Caco-2 (cell line): ENCODE measurements around the gene KCNQ1OT1. TPM values are rescaled to one million over a fixed set of nuclear protein-coding genes. Genes with fewer than 3 reads are reported as not detected.

Experiments
- BruUV-seq: library from RNA; stranded (reverse); fragments of 400-500 nt; replicated peaks from 2 replicates; lab custom pipeline; 2021; lab: Mats Ljungman, UMichigan
- CTCF ChIA-PET: fragments of 300-600 bp; sonication (Branson Sonifier 250); formaldehyde crosslinking; loops from one replicate; lab custom pipeline; 2022; ENCODE audit warnings: antibody characterized with exemption; lab: Charles Lee
- POLR2A ChIA-PET: fragments of 300-600 bp; sonication (Branson Sonifier 250); formaldehyde crosslinking; loops from one replicate; lab custom pipeline; 2022; ENCODE audit warnings: antibody characterized with exemption; lab: Charles Lee
- DNase-seq, 2 experiments: peaks; one replicate each; pipeline versions ENCODE4 v3.0.0 to v3.0.0-alpha.2; 2020 to 2022
- H3K27me3 ChIP-seq: replicated peaks from 2 replicates; pipeline ENCODE4 v1.6.0; 2011; ENCODE audit warnings: low read length; ENCODE audit not compliant: control insufficient read depth, insufficient read depth
- H3K36me3 ChIP-seq: 2 replicates; pipeline ENCODE4 v1.5.1; 2011; ENCODE audit warnings: low read length; ENCODE audit not compliant: control insufficient read depth, insufficient read depth
- H3K4me1 ChIP-seq: fragments of 250-450 bp; sonication (Bioruptor Pico); 2 replicates; pipeline ENCODE4 v1.5.1; 2020; ENCODE audit warnings: mild to moderate bottlenecking
- H3K4me3 ChIP-seq: 2 replicates; pipeline ENCODE4 v1.5.1; 2011; ENCODE audit warnings: low read depth, mild to moderate bottlenecking, control low read depth, low read length
- H3K9me3 ChIP-seq: fragments of 250-450 bp; sonication (Bioruptor Pico); 2 replicates; pipeline ENCODE4 v1.5.1; 2020; ENCODE audit warnings: mild to moderate bottlenecking, moderate library complexity
- H3K27ac Mint-ChIP-seq: one replicate; pipeline ENCODE4 v1.8.0; 2022; ENCODE audit warnings: mixed read lengths; ENCODE audit not compliant: unreplicated experiment
- H3K27me3 Mint-ChIP-seq: one replicate; pipeline ENCODE4 v1.8.0; 2022; ENCODE audit warnings: mixed read lengths; ENCODE audit not compliant: insufficient read depth, unreplicated experiment
- H3K36me3 Mint-ChIP-seq: one replicate; pipeline ENCODE4 v1.8.0; 2022; ENCODE audit warnings: mild to moderate bottlenecking, mixed read lengths; ENCODE audit not compliant: insufficient read depth, unreplicated experiment
- H3K4me1 Mint-ChIP-seq: one replicate; pipeline ENCODE4 v1.8.0; 2022; ENCODE audit warnings: low read depth, mixed read lengths; ENCODE audit not compliant: unreplicated experiment
- H3K4me3 Mint-ChIP-seq: one replicate; pipeline ENCODE4 v1.8.0; 2022; ENCODE audit warnings: mild to moderate bottlenecking, moderate library complexity, mixed read lengths; ENCODE audit not compliant: unreplicated experiment
- H3K9me3 Mint-ChIP-seq: one replicate; pipeline ENCODE4 v1.8.0; 2022; ENCODE audit warnings: mixed read lengths; ENCODE audit not compliant: unreplicated experiment
- intact Hi-C: fragments of 100-400 bp; cut with micrococcal nuclease; formaldehyde crosslinking; loops from one replicate; pipeline ENCODE4 v1.10.0; 2022; ENCODE audit not compliant: unreplicated experiment
- total RNA-seq: library from RNA; stranded (reverse); gene quantifications from 2 replicates; pipeline ENCODE4 v1.2.3, GENCODE V29; 2022
- TF ChIP-seq, protein P1 (sequence below), 2 experiments: fragments of 200-600 bp in 1 of 2; IDR thresholded peaks; 1 replicate in 1 of 2; 2 replicates in 1 of 2; pipeline versions ENCODE4 v1.5.1 to v1.8.0; 2011 to 2022; ENCODE audit warnings: antibody characterized with exemption in 1 of 2, control low read depth in 1 of 2, inconsistent platforms in 1 of 2, low read depth in 1 of 2, low read length in 1 of 2, mild to moderate bottlenecking in 1 of 2, moderate library complexity in 1 of 2; ENCODE audit not compliant: insufficient read depth in 1 of 2, severe bottlenecking in 1 of 2, unreplicated experiment in 1 of 2

Gene KCNQ1OT1
- total RNA-seq, 1 experiment from 2014 or later = 7.5 TPM

GRCh38 chr11:2721210-2721916, 21.6 kb upstream of the KCNQ1OT1 start:
- no peaks in the 10 kb centered on the region for H3K36me3 ChIP-seq
- no peaks in the 10 kb centered on the region for H3K9me3 ChIP-seq
- H3K4me1 Mint-ChIP-seq = peaks cover 9% of the 10 kb centered on the region
- no peaks in the 10 kb centered on the region for H3K9me3 Mint-ChIP-seq
- intact Hi-C loops = no loop called here
- DNase-seq = no peak
- ChIA-PET CTCF (no interaction called here), POLR2A (no interaction called here)
- no peaks in the 10 kb centered on the region for H3K36me3 Mint-ChIP-seq
- H3K4me1 ChIP-seq = peaks cover 21% of the 10 kb centered on the region
- H3K27me3 ChIP-seq = no peaks in the 10 kb centered on the region
- H3K4me3 ChIP-seq = no peak overlapping the region
- no peak overlapping the region for H3K4me3 Mint-ChIP-seq
- no peak overlapping the region for H3K27ac Mint-ChIP-seq
- H3K27me3 Mint-ChIP-seq = no peaks in the 10 kb centered on the region
- TF ChIP-seq, protein P1, sequence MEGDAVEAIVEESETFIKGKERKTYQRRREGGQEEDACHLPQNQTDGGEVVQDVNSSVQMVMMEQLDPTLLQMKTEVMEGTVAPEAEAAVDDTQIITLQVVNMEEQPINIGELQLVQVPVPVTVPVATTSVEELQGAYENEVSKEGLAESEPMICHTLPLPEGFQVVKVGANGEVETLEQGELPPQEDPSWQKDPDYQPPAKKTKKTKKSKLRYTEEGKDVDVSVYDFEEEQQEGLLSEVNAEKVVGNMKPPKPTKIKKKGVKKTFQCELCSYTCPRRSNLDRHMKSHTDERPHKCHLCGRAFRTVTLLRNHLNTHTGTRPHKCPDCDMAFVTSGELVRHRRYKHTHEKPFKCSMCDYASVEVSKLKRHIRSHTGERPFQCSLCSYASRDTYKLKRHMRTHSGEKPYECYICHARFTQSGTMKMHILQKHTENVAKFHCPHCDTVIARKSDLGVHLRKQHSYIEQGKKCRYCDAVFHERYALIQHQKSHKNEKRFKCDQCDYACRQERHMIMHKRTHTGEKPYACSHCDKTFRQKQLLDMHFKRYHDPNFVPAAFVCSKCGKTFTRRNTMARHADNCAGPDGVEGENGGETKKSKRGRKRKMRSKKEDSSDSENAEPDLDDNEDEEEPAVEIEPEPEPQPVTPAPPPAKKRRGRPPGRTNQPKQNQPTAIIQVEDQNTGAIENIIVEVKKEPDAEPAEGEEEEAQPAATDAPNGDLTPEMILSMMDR (IDR thresholded peaks at IDR 0.05; ENCODE audit: insufficient read depth in 1 of 2, low read depth in 1 of 2, low read length in 1 of 2, severe bottlenecking in 1 of 2, unreplicated experiment in 1 of 2) = no peak
- BruUV-seq = no TSS peak

DNA sequence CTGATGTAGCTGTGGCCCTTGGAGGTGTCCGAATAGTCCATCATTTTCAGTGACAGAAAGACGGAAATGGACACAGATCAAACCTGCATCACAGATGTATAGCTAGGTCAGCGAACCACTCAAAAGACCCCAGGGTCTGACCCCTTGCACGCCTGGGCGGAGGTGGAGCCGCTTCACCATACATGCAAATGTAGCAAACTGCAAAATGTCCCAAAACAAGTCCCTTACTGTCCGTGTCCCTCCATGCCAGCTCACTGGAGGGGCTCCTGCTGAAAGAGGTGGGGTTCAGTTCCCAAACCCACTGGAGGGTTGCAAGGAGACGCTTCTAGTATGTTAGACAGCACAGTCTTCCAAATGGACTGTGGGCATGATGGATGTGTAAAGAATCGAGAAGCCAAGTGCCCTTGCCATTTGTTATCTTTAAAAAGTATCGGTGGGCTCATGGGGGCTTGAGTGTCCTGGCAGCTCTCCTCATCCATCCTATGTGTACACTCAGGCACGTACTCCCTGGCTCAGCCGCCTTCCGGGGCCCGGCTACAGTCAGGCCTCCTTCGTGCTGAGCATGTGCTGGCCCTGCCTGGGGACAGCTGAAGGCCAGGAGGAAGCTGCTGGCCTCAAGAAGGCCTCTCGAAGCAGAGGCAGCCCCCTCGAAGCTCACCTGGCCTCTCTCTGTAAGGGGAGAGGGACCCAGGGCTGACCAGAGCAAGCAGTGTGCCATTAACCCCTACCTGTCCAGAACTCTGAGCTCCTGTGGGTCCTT, 20.2 kb upstream of the KCNQ1OT1 start:
- Histone ChIP-seq H3K27me3 (no peaks in the 10 kb centered on the region), H3K4me3 (no peak overlapping the region), H3K4me1 (peaks cover 9% of the 10 kb centered on the region), H3K9me3 (no peaks in the 10 kb centered on the region), H3K36me3 (no peaks in the 10 kb centered on the region)
- Mint-ChIP-seq H3K4me1 (no peaks in the 10 kb centered on the region), H3K27me3 (no peaks in the 10 kb centered on the region), H3K4me3 (no peak overlapping the region), H3K9me3 (no peaks in the 10 kb centered on the region), H3K36me3 (no peaks in the 10 kb centered on the region), H3K27ac (no peak overlapping the region)
- ChIA-PET CTCF (no interaction called here), POLR2A (no interaction called here)
- intact Hi-C loops = no loop called here
- TF ChIP-seq, protein P1 (IDR thresholded peaks at IDR 0.05; ENCODE audit: insufficient read depth in 1 of 2, low read depth in 1 of 2, low read length in 1 of 2, severe bottlenecking in 1 of 2, unreplicated experiment in 1 of 2) = no peak
- DNase-seq = no peak
- no TSS peak for BruUV-seq

GRCh38 chr11:2718817-2719438, 19.1 kb upstream of the KCNQ1OT1 start:
- no peaks in the 10 kb centered on the region for H3K4me1 ChIP-seq
- Mint-ChIP-seq H3K4me3 (no peak overlapping the region), H3K4me1 (no peaks in the 10 kb centered on the region), H3K9me3 (no peaks in the 10 kb centered on the region), H3K27ac (no peak overlapping the region), H3K27me3 (no peaks in the 10 kb centered on the region), H3K36me3 (no peaks in the 10 kb centered on the region)
- no TSS peak for BruUV-seq
- no peak overlapping the region for H3K4me3 ChIP-seq
- H3K27me3 ChIP-seq = no peaks in the 10 kb centered on the region
- TF ChIP-seq, protein P1 (IDR thresholded peaks at IDR 0.05; ENCODE audit: insufficient read depth in 1 of 2, low read depth in 1 of 2, low read length in 1 of 2, severe bottlenecking in 1 of 2, unreplicated experiment in 1 of 2) = no peak
- H3K9me3 ChIP-seq = no peaks in the 10 kb centered on the region
- no peaks in the 10 kb centered on the region for H3K36me3 ChIP-seq
- CTCF ChIA-PET = no interaction called here
- no peak for DNase-seq
- intact Hi-C loops = no loop called here
- POLR2A ChIA-PET = no interaction called here
